Measurements from ENCODE around the gene CLEC16A.

GRCh38 chr16:11047057-11047456 is 102.7 kb downstream of the CLEC16A start:
- TF ChIP-seq CTCF (IDR thresholded peaks at IDR 0.05): no peak
- no peak for TF ChIP-seq EZH2 (IDR thresholded peaks at IDR 0.05; ENCODE audit: borderline replicate concordance, insufficient read depth, low read depth, low read length, poor library complexity, severe bottlenecking)
